HEK293 (cell line): ENCODE results near the gene ARGLU1.
"Not testable (repeated sequence)": the region's sequence is repeated elsewhere in the genome, so short reads cannot be mapped to it uniquely, and the experiment has no call there.

Experiments
- CTCF ChIA-PET: fragments of 350-600 bp; formaldehyde crosslinking; extraction: SDS; loops from one replicate; lab custom pipeline; 2021; ENCODE audit warnings: antibody characterized with exemption; lab: Yijun Ruan, JAX
- POLR2A ChIA-PET: fragments of 300-600 bp; formaldehyde crosslinking; extraction: SDS; loops from one replicate; lab custom pipeline; 2020; ENCODE audit warnings: antibody characterized with exemption, inconsistent platforms; lab: Yijun Ruan, JAX
- H3K27ac ChIP-seq: fragments of 200-500 bp; sonication (Bioruptor generic); 2 replicates; pipeline ENCODE4 v1.5.1; 2014; ENCODE audit warnings: low read depth, low read length, control low read depth, inconsistent platforms; ENCODE audit errors: extremely low read depth
- H3K36me3 ChIP-seq, 2 experiments: fragments of 200-500 bp in 1 of 2; sonication (Bioruptor generic) in 1 of 2; 1 replicate in 1 of 2; 2 replicates in 1 of 2; pipeline ENCODE4 v1.5.1; 2014 to 2017; ENCODE audit warnings: inconsistent platforms in 2 of 2, low read length in 2 of 2; ENCODE audit not compliant: control insufficient read depth in 2 of 2, insufficient read depth in 1 of 2
- H3K4me1 ChIP-seq: fragments of 200-500 bp; sonication (Bioruptor generic); 2 replicates; pipeline ENCODE4 v1.5.1; 2014; ENCODE audit warnings: mild to moderate bottlenecking, low read length, inconsistent platforms; ENCODE audit not compliant: control insufficient read depth, insufficient read depth
- H3K4me3 ChIP-seq: 2 replicates; pipeline ENCODE4 v1.5.1; 2011; ENCODE audit warnings: low read depth, mild to moderate bottlenecking, control low read depth, low read length, moderate library complexity
- H3K9me3 ChIP-seq: fragments of 200-500 bp; sonication (Bioruptor generic); 2 replicates; pipeline ENCODE4 v1.5.1; 2014; ENCODE audit warnings: low read depth, low read length, inconsistent platforms; ENCODE audit not compliant: control insufficient read depth, insufficient read depth
- FEZF1 ChIP-seq: fragments of 450-650 bp; formaldehyde crosslinking; IDR thresholded peaks from 2 replicates; pipeline ENCODE4 v1.5.1; 2016; ENCODE audit warnings: missing biosample characterization, missing genetic modification characterization
- GLIS1 ChIP-seq: fragments of 450-650 bp; formaldehyde crosslinking; IDR thresholded peaks from 2 replicates; pipeline ENCODE4 v1.5.1; 2016; ENCODE audit warnings: missing biosample characterization, missing genetic modification characterization
- OSR2 ChIP-seq: fragments of 450-650 bp; formaldehyde crosslinking; IDR thresholded peaks from 2 replicates; pipeline ENCODE4 v1.5.1; 2016; ENCODE audit warnings: missing biosample characterization, missing genetic modification characterization
- PRDM10 ChIP-seq: fragments of 450-650 bp; formaldehyde crosslinking; IDR thresholded peaks from 2 replicates; pipeline ENCODE4 v1.5.1; 2016; ENCODE audit warnings: missing biosample characterization, missing genetic modification characterization
- SCRT1 ChIP-seq: fragments of 450-650 bp; formaldehyde crosslinking; IDR thresholded peaks from 2 replicates; pipeline ENCODE4 v1.5.1; 2016; ENCODE audit warnings: missing biosample characterization, missing genetic modification characterization, borderline replicate concordance
- SCRT2 ChIP-seq: fragments of 450-650 bp; formaldehyde crosslinking; IDR thresholded peaks from 2 replicates; pipeline ENCODE4 v1.5.1; 2016; ENCODE audit warnings: missing biosample characterization, missing genetic modification characterization
- ZBTB1 ChIP-seq: fragments of 450-650 bp; formaldehyde crosslinking; IDR thresholded peaks from 2 replicates; pipeline ENCODE4 v1.5.1; 2016; ENCODE audit warnings: missing biosample characterization, missing genetic modification characterization
- ZIC2 ChIP-seq: fragments of 450-650 bp; formaldehyde crosslinking; IDR thresholded peaks from 2 replicates; pipeline ENCODE4 v1.5.1; 2016; ENCODE audit warnings: missing biosample characterization, missing genetic modification characterization
- ZNF114 ChIP-seq: fragments of 450-650 bp; formaldehyde crosslinking; IDR thresholded peaks from 2 replicates; pipeline ENCODE4 v1.5.0; 2017; ENCODE audit warnings: missing biosample characterization, missing genetic modification characterization
- ZNF121 ChIP-seq: fragments of 450-650 bp; formaldehyde crosslinking; IDR thresholded peaks from 2 replicates; pipeline ENCODE4 v1.5.1; 2016; ENCODE audit warnings: missing biosample characterization, missing genetic modification characterization
- ZNF138 ChIP-seq: fragments of 450-650 bp; formaldehyde crosslinking; IDR thresholded peaks from 2 replicates; pipeline ENCODE4 v1.5.1; 2016; ENCODE audit warnings: missing biosample characterization, missing genetic modification characterization, borderline replicate concordance
- ZNF366 ChIP-seq: fragments of 450-650 bp; formaldehyde crosslinking; conservative IDR thresholded peaks from 2 replicates; pipeline ENCODE4 v1.5.1; 2016; ENCODE audit warnings: missing biosample characterization, missing genetic modification characterization
- ZNF423 ChIP-seq: fragments of 450-650 bp; formaldehyde crosslinking; IDR thresholded peaks from 2 replicates; pipeline ENCODE4 v1.5.1; 2016; ENCODE audit warnings: missing biosample characterization, missing genetic modification characterization
- ZNF449 ChIP-seq: fragments of 450-650 bp; formaldehyde crosslinking; IDR thresholded peaks from 2 replicates; pipeline ENCODE4 v1.5.1; 2017; ENCODE audit warnings: missing biosample characterization, mild to moderate bottlenecking, missing genetic modification characterization, moderate library complexity
- ZNF560 ChIP-seq: fragments of 450-650 bp; formaldehyde crosslinking; IDR thresholded peaks from 2 replicates; pipeline ENCODE4 v1.5.1; 2017; ENCODE audit warnings: missing biosample characterization, missing genetic modification characterization, borderline replicate concordance
- ZNF623 ChIP-seq: fragments of 450-650 bp; formaldehyde crosslinking; IDR thresholded peaks from 2 replicates; pipeline ENCODE4 v1.5.1; 2016; ENCODE audit warnings: missing biosample characterization, missing genetic modification characterization
- ZNF624 ChIP-seq: fragments of 450-650 bp; formaldehyde crosslinking; IDR thresholded peaks from 2 replicates; pipeline ENCODE4 v1.5.1; 2017; ENCODE audit warnings: missing biosample characterization, missing genetic modification characterization
- ZNF629 ChIP-seq: fragments of 450-650 bp; formaldehyde crosslinking; IDR thresholded peaks from 2 replicates; pipeline ENCODE4 v1.5.1; 2017; ENCODE audit warnings: missing biosample characterization, missing genetic modification characterization
- ZSCAN4 ChIP-seq: fragments of 450-650 bp; formaldehyde crosslinking; IDR thresholded peaks from 2 replicates; pipeline ENCODE4 v1.5.1; 2017; ENCODE audit warnings: missing biosample characterization, missing genetic modification characterization

The ARGLU1 gene

GRCh38 chr13:106603546-106603945 is 35.6 kb upstream of the ARGLU1 start:
- Histone ChIP-seq H3K36me3 (no peaks in the 10 kb centered on the region), H3K4me3 (no peak overlapping the region), H3K4me1 (peaks cover 5% of the 10 kb centered on the region; the same call in 1 of the 2 replicates), H3K27ac (no peak overlapping the region), H3K9me3 (no peaks in the 10 kb centered on the region)
- CTCF ChIA-PET, result no interaction called here
- no peak for TF ChIP-seq GLIS1 (tag by site-specific recombination)
- POLR2A ChIA-PET, result no interaction called here

GRCh38 chr13:106602178-106602577 is 34.2 kb upstream of the ARGLU1 start:
- POLR2A ChIA-PET, result no interaction called here
- TF ChIP-seq ZNF624 (tag by site-specific recombination) (no peak), ZNF114 (tag by site-specific recombination) (no peak), ZNF623 (no peak), ZIC2 (tag by site-specific recombination) (peak; percentile 98), FEZF1 (tag by site-specific recombination) (peak; percentile 52; the same call in 1 of the 2 replicates), SCRT1 (peak; percentile 67), SCRT2 (tag by site-specific recombination) (peak; percentile 68), ZNF138 (tag by site-specific recombination) (no peak), ZBTB1 (tag by site-specific recombination) (no peak), ZNF629 (tag by site-specific recombination) (no peak), ZSCAN4 (tag by site-specific recombination) (no peak), GLIS1 (tag by site-specific recombination) (peak; percentile 43), ZNF423 (peak; percentile 58; the same call in 1 of the 2 replicates)
- no peaks in the 10 kb centered on the region for H3K36me3 ChIP-seq
- H3K4me1 ChIP-seq, result peaks cover 5% of the 10 kb centered on the region; the same call in 1 of the 2 replicates
- H3K27ac ChIP-seq, result no peak overlapping the region
- H3K9me3 ChIP-seq, result no peaks in the 10 kb centered on the region
- no peak overlapping the region for H3K4me3 ChIP-seq
- CTCF ChIA-PET, result no interaction called here

- no peak overlapping the region for H3K4me3 ChIP-seq
- H3K9me3 ChIP-seq, result no peaks in the 10 kb centered on the region
- no peak overlapping the region for H3K27ac ChIP-seq
- H3K4me1 ChIP-seq, result peaks cover 5% of the 10 kb centered on the region; the same call in 1 of the 2 replicates
- POLR2A ChIA-PET, result no interaction called here
- CTCF ChIA-PET, result no interaction called here
- no peak for TF ChIP-seq GLIS1 (tag by site-specific recombination)
- TF ChIP-seq ZNF366 (tag by site-specific recombination), result no peak
- no peak for TF ChIP-seq ZNF449 (tag by site-specific recombination)
- TF ChIP-seq ZNF560 (tag by site-specific recombination), result no peak
- H3K36me3 ChIP-seq, result no peaks in the 10 kb centered on the region
Observed at GRCh38 chr13:106601489-106601888, 33.6 kb upstream of the ARGLU1 start.

GRCh38 chr13:106600798-106601135 is 32.8 kb upstream of the ARGLU1 start:
- H3K9me3 ChIP-seq, H3K4me1 ChIP-seq, CTCF ChIA-PET, H3K27ac ChIP-seq, H3K4me3 ChIP-seq, H3K36me3 ChIP-seq: not testable (repeated sequence)
- TF ChIP-seq ZNF121 (tag by site-specific recombination) (peak; percentile 66; the same call in 1 of the 2 replicates), OSR2 (tag by site-specific recombination) (peak; percentile 54; the same call in 1 of the 2 replicates), PRDM10 (peak; percentile 42; the same call in 1 of the 2 replicates)
- POLR2A ChIA-PET, result interaction anchor here (1.3 kb wide), 1 partner anchor 33 kb away, joined by 5 read pairs; the partner anchor contains the start of gene ARGLU1
